ENCODE data around the gene SAMD11. TPM values are rescaled to one million over a fixed set of nuclear protein-coding genes. Genes with fewer than 3 reads are reported as not detected.

The SAMD11 gene
- polyA plus RNA-seq, 1 donor from 2014 or later, result 21.6 TPM

DNA sequence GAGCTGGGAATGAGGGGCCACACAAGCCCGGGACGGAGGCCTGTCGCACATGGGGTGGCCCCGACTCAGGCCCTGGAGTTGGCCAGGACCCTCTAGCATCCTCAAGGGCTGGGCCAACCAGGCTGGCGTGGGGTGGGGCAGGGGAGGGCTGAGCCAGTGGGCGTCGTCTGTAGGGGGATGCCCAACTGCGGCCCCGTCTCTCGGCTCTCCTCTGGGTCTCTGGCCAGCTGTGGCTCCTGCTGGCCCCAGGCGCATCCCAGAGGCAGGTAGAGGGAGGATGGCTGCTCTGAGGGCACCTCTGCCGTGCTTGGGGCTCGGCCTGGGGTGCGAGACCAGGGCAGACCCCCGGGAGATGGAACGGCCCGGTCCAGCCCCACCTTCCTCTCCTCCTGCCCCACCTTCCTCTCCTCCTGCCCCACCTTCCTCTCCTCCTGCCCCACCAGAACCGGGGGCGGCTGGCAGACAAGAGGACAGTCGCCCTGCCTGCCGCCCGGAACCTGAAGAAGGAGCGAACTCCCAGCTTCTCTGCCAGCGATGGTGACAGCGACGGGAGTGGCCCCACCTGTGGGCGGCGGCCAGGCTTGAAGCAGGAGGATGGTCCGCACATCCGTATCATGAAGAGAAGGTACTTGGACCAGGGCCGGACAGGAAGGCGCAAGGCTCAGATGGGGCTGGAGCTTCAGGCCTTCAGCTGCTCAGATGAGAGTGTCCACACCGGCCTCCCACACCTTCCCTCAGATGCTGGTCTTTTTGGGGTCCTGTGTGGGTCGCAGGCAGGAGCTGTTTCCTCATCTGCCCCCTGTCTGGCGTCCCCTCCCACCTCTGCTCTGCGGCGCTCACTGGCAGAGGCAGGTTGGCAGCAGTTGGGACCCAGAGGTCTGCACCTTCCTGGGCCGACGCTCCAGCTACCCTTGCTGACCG, 6.2 kb downstream of the SAMD11 start:
- Histone ChIP-seq H2AFZ (ENCODE audit: low read depth, low read length) (no peak overlapping the region), H3F3A (ENCODE audit: insufficient read depth, low read length, poor library complexity, severe bottlenecking) (no peaks in the 10 kb centered on the region), H3K36me3 (ENCODE audit: insufficient read depth, low read length) (no peaks in the 10 kb centered on the region), H3K9me2 (ENCODE audit: insufficient read depth, low read length) (no peaks in the 10 kb centered on the region), H3K9ac (ENCODE audit: low read length) (no peak overlapping the region), H3K27me3 (ENCODE audit: insufficient read depth, low read depth, low read length) (peaks cover 61% of the 10 kb centered on the region), H3K27ac (ENCODE audit: low read length) (no peak overlapping the region), H3K79me2 (replicated peaks; ENCODE audit: insufficient read depth, low read length) (no peaks in the 10 kb centered on the region), H3K4me3 (ENCODE audit: low read length) (no peak overlapping the region), H3K4me2 (ENCODE audit: low read length) (no peak overlapping the region), H4K20me1 (ENCODE audit: insufficient read depth) (no peaks in the 10 kb centered on the region), H3K9me3 (ENCODE audit: low read length) (no peaks in the 10 kb centered on the region)
- TF ChIP-seq SMC3 (conservative IDR thresholded peaks at IDR 0.05; ENCODE audit: poor library complexity), result no peak
- TF ChIP-seq, protein P1, sequence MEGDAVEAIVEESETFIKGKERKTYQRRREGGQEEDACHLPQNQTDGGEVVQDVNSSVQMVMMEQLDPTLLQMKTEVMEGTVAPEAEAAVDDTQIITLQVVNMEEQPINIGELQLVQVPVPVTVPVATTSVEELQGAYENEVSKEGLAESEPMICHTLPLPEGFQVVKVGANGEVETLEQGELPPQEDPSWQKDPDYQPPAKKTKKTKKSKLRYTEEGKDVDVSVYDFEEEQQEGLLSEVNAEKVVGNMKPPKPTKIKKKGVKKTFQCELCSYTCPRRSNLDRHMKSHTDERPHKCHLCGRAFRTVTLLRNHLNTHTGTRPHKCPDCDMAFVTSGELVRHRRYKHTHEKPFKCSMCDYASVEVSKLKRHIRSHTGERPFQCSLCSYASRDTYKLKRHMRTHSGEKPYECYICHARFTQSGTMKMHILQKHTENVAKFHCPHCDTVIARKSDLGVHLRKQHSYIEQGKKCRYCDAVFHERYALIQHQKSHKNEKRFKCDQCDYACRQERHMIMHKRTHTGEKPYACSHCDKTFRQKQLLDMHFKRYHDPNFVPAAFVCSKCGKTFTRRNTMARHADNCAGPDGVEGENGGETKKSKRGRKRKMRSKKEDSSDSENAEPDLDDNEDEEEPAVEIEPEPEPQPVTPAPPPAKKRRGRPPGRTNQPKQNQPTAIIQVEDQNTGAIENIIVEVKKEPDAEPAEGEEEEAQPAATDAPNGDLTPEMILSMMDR (IDR thresholded peaks at IDR 0.05; ENCODE audit: poor library complexity, severe bottlenecking), result no peak
- TF ChIP-seq TAF1 (IDR thresholded peaks at IDR 0.05; ENCODE audit: low read depth), result no peak
- TF ChIP-seq REST (IDR thresholded peaks at IDR 0.05; ENCODE audit: borderline replicate concordance), result no peak
- TF ChIP-seq MXI1 (conservative IDR thresholded peaks at IDR 0.05; ENCODE audit: poor library complexity, severe bottlenecking), result no peak
- TF ChIP-seq POLR2AphosphoS5 (IDR thresholded peaks at IDR 0.05), result no peak
- no peak for TF ChIP-seq RAD21 (conservative IDR thresholded peaks at IDR 0.05)
- TF ChIP-seq EZH2 (IDR thresholded peaks at IDR 0.05; ENCODE audit: borderline replicate concordance, insufficient read depth, low read length, poor library complexity, severe bottlenecking), result no peak
- no peak for TF ChIP-seq EP300 (conservative IDR thresholded peaks at IDR 0.05; ENCODE audit: poor library complexity, severe bottlenecking)

DNA sequence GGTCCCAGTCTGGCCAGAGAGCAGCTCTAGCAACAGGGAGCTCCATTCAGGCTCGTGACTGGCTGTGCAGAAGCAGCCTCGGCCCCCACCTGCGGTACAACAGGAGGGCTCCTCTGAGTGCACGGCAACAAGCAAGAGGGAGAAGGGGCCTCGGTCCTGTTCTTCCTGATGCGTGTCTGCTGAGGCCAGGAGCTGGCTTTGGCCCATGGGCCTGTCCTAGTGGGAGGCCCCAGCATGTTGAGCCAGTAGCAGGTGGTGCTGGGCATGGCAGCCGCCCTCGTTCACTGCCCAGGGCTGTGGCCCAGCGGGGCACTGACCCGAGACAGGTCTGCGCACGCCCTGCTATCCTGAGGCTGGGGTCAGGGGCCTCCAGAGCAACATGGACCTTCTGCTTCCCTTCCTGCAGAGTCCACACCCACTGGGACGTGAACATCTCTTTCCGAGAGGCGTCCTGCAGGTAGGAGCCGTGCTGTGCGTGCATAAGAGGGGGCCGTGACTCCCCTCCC, 7.0 kb downstream of the SAMD11 start:
- H3K27ac ChIP-seq (ENCODE audit: low read length), result no peak overlapping the region
- H3K9me2 ChIP-seq (ENCODE audit: insufficient read depth, low read length), result no peaks in the 10 kb centered on the region
- no peaks in the 10 kb centered on the region for H4K20me1 ChIP-seq (ENCODE audit: insufficient read depth)
- H3K9me3 ChIP-seq (ENCODE audit: low read length), result no peaks in the 10 kb centered on the region
- H3K36me3 ChIP-seq (ENCODE audit: insufficient read depth, low read length), result no peaks in the 10 kb centered on the region
- TF ChIP-seq REST (IDR thresholded peaks at IDR 0.05; ENCODE audit: borderline replicate concordance) (no peak), POLR2AphosphoS5 (IDR thresholded peaks at IDR 0.05) (no peak), TAF1 (IDR thresholded peaks at IDR 0.05; ENCODE audit: low read depth) (no peak), MXI1 (conservative IDR thresholded peaks at IDR 0.05; ENCODE audit: poor library complexity, severe bottlenecking) (no peak), RAD21 (conservative IDR thresholded peaks at IDR 0.05) (no peak), EP300 (conservative IDR thresholded peaks at IDR 0.05; ENCODE audit: poor library complexity, severe bottlenecking) (no peak), SMC3 (conservative IDR thresholded peaks at IDR 0.05; ENCODE audit: poor library complexity) (no peak), EZH2 (IDR thresholded peaks at IDR 0.05; ENCODE audit: borderline replicate concordance, insufficient read depth, low read length, poor library complexity, severe bottlenecking) (no peak)
- TF ChIP-seq, protein P1 (IDR thresholded peaks at IDR 0.05; ENCODE audit: poor library complexity, severe bottlenecking), result no peak
- no peak overlapping the region for H2AFZ ChIP-seq (ENCODE audit: low read depth, low read length)
- no peak overlapping the region for H3K4me2 ChIP-seq (ENCODE audit: low read length)
- no peak overlapping the region for H3K9ac ChIP-seq (ENCODE audit: low read length)
- peaks cover 62% of the 10 kb centered on the region for H3K27me3 ChIP-seq (ENCODE audit: insufficient read depth, low read depth, low read length)
- H3K4me3 ChIP-seq (ENCODE audit: low read length), result no peak overlapping the region
- no peaks in the 10 kb centered on the region for H3F3A ChIP-seq (ENCODE audit: insufficient read depth, low read length, poor library complexity, severe bottlenecking)
- H3K79me2 ChIP-seq (replicated peaks; ENCODE audit: insufficient read depth, low read length), result no peaks in the 10 kb centered on the region

All from neural cell (in vitro differentiated cells).